ENCODE results near the gene CC2D2A. TPM values are rescaled to one million over a fixed set of nuclear protein-coding genes. Genes with fewer than 3 reads are reported as not detected.

Gene CC2D2A
- total RNA-seq, 2 donors from 2014 or later: 13.5 to 38.1 TPM

- no peaks in the 10 kb centered on the region for H3K36me3 ChIP-seq
- no peaks in the 10 kb centered on the region for H3K27me3 ChIP-seq (replicated peaks; ENCODE audit: insufficient read depth)
- H3K27ac ChIP-seq: no peak overlapping the region
- H3K4me1 ChIP-seq (replicated peaks): no peaks in the 10 kb centered on the region
- TF ChIP-seq CTCF (IDR thresholded peaks at IDR 0.05) (no peak), POLR2AphosphoS5 (IDR thresholded peaks at IDR 0.05) (no peak), POLR2A (IDR thresholded peaks at IDR 0.05) (no peak)
- intact Hi-C loops (cut with DNase I): no loop called here
- no peak for DNase-seq (ENCODE audit: low spot score)
- no peaks in the 10 kb centered on the region for H3K9me3 ChIP-seq
- H3K4me3 ChIP-seq: no peak overlapping the region
- WGBS: 92% methylated on average over 2 of the region's 2 CpGs
Measured at GRCh38 chr4:15575966-15576365, 106.3 kb downstream of the CC2D2A start.

- no peak for DNase-seq (ENCODE audit: low spot score)
- no peak overlapping the region for H3K4me3 ChIP-seq
- TF ChIP-seq POLR2A (IDR thresholded peaks at IDR 0.05): no peak
- TF ChIP-seq POLR2AphosphoS5 (IDR thresholded peaks at IDR 0.05): no peak
- TF ChIP-seq CTCF (IDR thresholded peaks at IDR 0.05): no peak
- H3K4me1 ChIP-seq (replicated peaks): no peaks in the 10 kb centered on the region
- intact Hi-C loops (cut with DNase I): no loop called here
- no peaks in the 10 kb centered on the region for H3K27me3 ChIP-seq (replicated peaks; ENCODE audit: insufficient read depth)
- no peaks in the 10 kb centered on the region for H3K36me3 ChIP-seq
- H3K27ac ChIP-seq: no peak overlapping the region
- no peaks in the 10 kb centered on the region for H3K9me3 ChIP-seq
Measured at GRCh38 chr4:15577508-15577907, 107.8 kb downstream of the CC2D2A start.

GRCh38 chr4:15584785-15585184 lies 115.1 kb downstream of the CC2D2A start:
- TF ChIP-seq CTCF (IDR thresholded peaks at IDR 0.05): no peak
- no peak for TF ChIP-seq POLR2A (IDR thresholded peaks at IDR 0.05)
- no peak for TF ChIP-seq POLR2AphosphoS5 (IDR thresholded peaks at IDR 0.05)
- 95% methylated on average over 1 of the region's 1 CpG for WGBS
- DNase-seq (ENCODE audit: low spot score): no peak
- intact Hi-C loops (cut with DNase I): no loop called here
- H3K4me1 ChIP-seq (replicated peaks): no peaks in the 10 kb centered on the region
- H3K36me3 ChIP-seq: no peaks in the 10 kb centered on the region
- H3K27ac ChIP-seq: no peak overlapping the region
- no peaks in the 10 kb centered on the region for H3K9me3 ChIP-seq
- no peak overlapping the region for H3K4me3 ChIP-seq
- no peaks in the 10 kb centered on the region for H3K27me3 ChIP-seq (replicated peaks; ENCODE audit: insufficient read depth)

- TF ChIP-seq POLR2A (IDR thresholded peaks at IDR 0.05) (no peak), CTCF (IDR thresholded peaks at IDR 0.05) (no peak), POLR2AphosphoS5 (IDR thresholded peaks at IDR 0.05) (no peak)
- Histone ChIP-seq H3K36me3 (no peaks in the 10 kb centered on the region), H3K4me3 (no peak overlapping the region), H3K4me1 (replicated peaks) (no peaks in the 10 kb centered on the region), H3K27me3 (replicated peaks; ENCODE audit: insufficient read depth) (no peaks in the 10 kb centered on the region), H3K9me3 (no peaks in the 10 kb centered on the region), H3K27ac (no peak overlapping the region)
- DNase-seq (ENCODE audit: low spot score): no peak
- intact Hi-C loops (cut with DNase I): no loop called here
- WGBS: 96% methylated on average over 2 of the region's 2 CpGs
Measured at GRCh38 chr4:15585331-15585730, 115.6 kb downstream of the CC2D2A start.

- intact Hi-C loops (cut with DNase I): no loop called here
- Histone ChIP-seq H3K4me3 (no peak overlapping the region), H3K27ac (no peak overlapping the region), H3K36me3 (no peaks in the 10 kb centered on the region), H3K4me1 (replicated peaks) (no peaks in the 10 kb centered on the region), H3K9me3 (no peaks in the 10 kb centered on the region), H3K27me3 (replicated peaks; ENCODE audit: insufficient read depth) (no peaks in the 10 kb centered on the region)
- no peak for DNase-seq (ENCODE audit: low spot score)
- 88% methylated on average over 1 of the region's 1 CpG for WGBS
- TF ChIP-seq POLR2AphosphoS5 (IDR thresholded peaks at IDR 0.05) (no peak), CTCF (IDR thresholded peaks at IDR 0.05) (no peak), POLR2A (IDR thresholded peaks at IDR 0.05) (no peak)
Measured at GRCh38 chr4:15586066-15586465, 116.4 kb downstream of the CC2D2A start.

All from prostate gland (tissue), 2 donors.